Type B pancreatic cell (in vitro differentiated cells): ENCODE measurements around the gene PRLH. TPM values are rescaled to one million over a fixed set of nuclear protein-coding genes. Genes with fewer than 3 reads are reported as not detected.

Experiments
- DNase-seq: peaks from one replicate; pipeline ENCODE4 v3.0.0; 2021; ENCODE audit warnings: mixed read lengths; ENCODE audit not compliant: unreplicated experiment; ENCODE audit errors: extremely low spot score
- H3K27ac Mint-ChIP-seq: 2 replicates; pipeline ENCODE4 v1.8.0; 2021; ENCODE audit warnings: mild to moderate bottlenecking, mixed read lengths
- H3K27me3 Mint-ChIP-seq: 2 replicates; pipeline ENCODE4 v1.8.0; 2021; ENCODE audit warnings: mixed read lengths
- H3K36me3 Mint-ChIP-seq: 2 replicates; pipeline ENCODE4 v1.8.0; 2021; ENCODE audit warnings: mixed read lengths
- H3K4me1 Mint-ChIP-seq: one replicate; pipeline ENCODE4 v1.8.0; 2021; ENCODE audit warnings: mixed read lengths; ENCODE audit not compliant: unreplicated experiment
- H3K4me3 Mint-ChIP-seq: 2 replicates; pipeline ENCODE4 v1.8.0; 2021; ENCODE audit warnings: mild to moderate bottlenecking, mixed read lengths
- H3K9me3 Mint-ChIP-seq: 2 replicates; pipeline ENCODE4 v1.8.0; 2021; ENCODE audit warnings: mixed read lengths
- CTCF ChIP-seq: fragments of 200-600 bp; sonication (generic); conservative IDR thresholded peaks from 2 replicates; pipeline ENCODE4 v1.5.0; 2021; ENCODE audit warnings: antibody characterized with exemption, mild to moderate bottlenecking
- total RNA-seq: library from RNA; stranded (reverse); gene quantifications from 2 replicates; pipeline ENCODE4 v1.2.1, GENCODE V29; 2021; ENCODE audit warnings: low replicate concordance

The PRLH gene
- total RNA-seq, 1 donor from 2014 or later, result not detected

- H3K4me1 Mint-ChIP-seq, result peaks cover 8% of the 10 kb centered on the region
- no peaks in the 10 kb centered on the region for H3K36me3 Mint-ChIP-seq
- peaks cover 5% of the 10 kb centered on the region for H3K9me3 Mint-ChIP-seq
- no peak overlapping the region for H3K27ac Mint-ChIP-seq
- H3K4me3 Mint-ChIP-seq, result no peak overlapping the region
- TF ChIP-seq CTCF, result no peak
- H3K27me3 Mint-ChIP-seq, result peaks cover 7% of the 10 kb centered on the region
- no peak for DNase-seq
These were observed 1.1 kb downstream of the PRLH start for GRCh38 chr2:237567276-237568029.

- Mint-ChIP-seq H3K9me3 (peaks cover 5% of the 10 kb centered on the region), H3K36me3 (no peaks in the 10 kb centered on the region), H3K4me3 (no peak overlapping the region), H3K27ac (no peak overlapping the region), H3K27me3 (peaks cover 4% of the 10 kb centered on the region), H3K4me1 (peaks cover 10% of the 10 kb centered on the region)
- TF ChIP-seq CTCF, result no peak
- no peak for DNase-seq
These were observed 1.8 kb downstream of the PRLH start for GRCh38 chr2:237568121-237568660.

- no peak overlapping the region for H3K27ac Mint-ChIP-seq
- H3K4me3 Mint-ChIP-seq, result no peak overlapping the region
- no peak for DNase-seq
- H3K36me3 Mint-ChIP-seq, result no peaks in the 10 kb centered on the region
- peaks cover 5% of the 10 kb centered on the region for H3K9me3 Mint-ChIP-seq
- TF ChIP-seq CTCF, result no peak
- peaks cover 10% of the 10 kb centered on the region for H3K4me1 Mint-ChIP-seq
- no peaks in the 10 kb centered on the region for H3K27me3 Mint-ChIP-seq
These were observed 2.7 kb downstream of the PRLH start for GRCh38 chr2:237569041-237569440.

- TF ChIP-seq CTCF, result no peak
- Mint-ChIP-seq H3K36me3 (no peaks in the 10 kb centered on the region), H3K4me3 (no peak overlapping the region), H3K27me3 (no peaks in the 10 kb centered on the region), H3K27ac (no peak overlapping the region), H3K9me3 (peaks cover 5% of the 10 kb centered on the region), H3K4me1 (peaks cover 10% of the 10 kb centered on the region)
- no peak for DNase-seq
These were observed 3.5 kb downstream of the PRLH start for GRCh38 chr2:237569896-237570295.

- Mint-ChIP-seq H3K9me3 (peaks cover 5% of the 10 kb centered on the region), H3K27ac (no peak overlapping the region), H3K27me3 (no peaks in the 10 kb centered on the region), H3K36me3 (no peaks in the 10 kb centered on the region), H3K4me1 (peaks cover 10% of the 10 kb centered on the region), H3K4me3 (no peak overlapping the region)
- TF ChIP-seq CTCF, result no peak
- DNase-seq, result no peak
These were observed 4.5 kb downstream of the PRLH start for GRCh38 chr2:237570776-237571335.
